HEK293 (cell line): ENCODE results near the gene FAM181A.

Experiments used
- MYNN ChIP-seq: fragments of 450-650 bp; formaldehyde crosslinking; IDR thresholded peaks from 2 replicates; pipeline ENCODE4 v1.5.1; 2016; ENCODE audit warnings: missing biosample characterization, missing genetic modification characterization, borderline replicate concordance
- PRDM1 ChIP-seq: fragments of 450-650 bp; formaldehyde crosslinking; IDR thresholded peaks from 2 replicates; pipeline ENCODE4; 2016; ENCODE audit warnings: missing biosample characterization, missing genetic modification characterization
- SP2 ChIP-seq: fragments of 450-650 bp; formaldehyde crosslinking; IDR thresholded peaks from 2 replicates; pipeline ENCODE4 v1.5.1; 2016; ENCODE audit warnings: missing biosample characterization, missing genetic modification characterization
- ZNF548 ChIP-seq: fragments of 450-650 bp; formaldehyde crosslinking; IDR thresholded peaks from 2 replicates; pipeline ENCODE4 v1.5.1; 2016; ENCODE audit warnings: missing biosample characterization, missing genetic modification characterization
- TF ChIP-seq, protein P1 (sequence below): fragments of 450-650 bp; formaldehyde crosslinking; IDR thresholded peaks from 2 replicates; pipeline ENCODE4 v1.5.1; 2016; ENCODE audit warnings: missing biosample characterization, missing genetic modification characterization

DNA sequence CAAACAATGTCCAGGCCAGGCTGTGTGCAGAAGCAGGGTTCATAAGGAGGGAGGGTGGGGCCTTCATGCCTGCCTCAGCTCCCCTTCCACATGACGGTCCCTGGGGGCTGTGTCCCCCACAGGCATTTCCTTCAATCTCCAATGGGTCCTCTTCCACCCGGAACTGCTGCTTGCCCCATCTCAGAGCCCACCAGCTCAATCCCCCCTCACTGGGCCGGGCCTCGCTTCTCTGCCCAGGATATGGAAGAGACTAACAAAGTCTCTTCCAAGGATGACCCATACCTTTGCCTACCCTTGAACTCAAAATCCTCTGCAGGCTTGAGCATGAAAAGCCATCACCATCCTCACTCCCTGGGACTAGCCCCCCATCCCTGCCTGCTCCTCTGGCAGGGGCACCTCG is 28.4 kb upstream of the FAM181A start:
- TF ChIP-seq, protein P1, sequence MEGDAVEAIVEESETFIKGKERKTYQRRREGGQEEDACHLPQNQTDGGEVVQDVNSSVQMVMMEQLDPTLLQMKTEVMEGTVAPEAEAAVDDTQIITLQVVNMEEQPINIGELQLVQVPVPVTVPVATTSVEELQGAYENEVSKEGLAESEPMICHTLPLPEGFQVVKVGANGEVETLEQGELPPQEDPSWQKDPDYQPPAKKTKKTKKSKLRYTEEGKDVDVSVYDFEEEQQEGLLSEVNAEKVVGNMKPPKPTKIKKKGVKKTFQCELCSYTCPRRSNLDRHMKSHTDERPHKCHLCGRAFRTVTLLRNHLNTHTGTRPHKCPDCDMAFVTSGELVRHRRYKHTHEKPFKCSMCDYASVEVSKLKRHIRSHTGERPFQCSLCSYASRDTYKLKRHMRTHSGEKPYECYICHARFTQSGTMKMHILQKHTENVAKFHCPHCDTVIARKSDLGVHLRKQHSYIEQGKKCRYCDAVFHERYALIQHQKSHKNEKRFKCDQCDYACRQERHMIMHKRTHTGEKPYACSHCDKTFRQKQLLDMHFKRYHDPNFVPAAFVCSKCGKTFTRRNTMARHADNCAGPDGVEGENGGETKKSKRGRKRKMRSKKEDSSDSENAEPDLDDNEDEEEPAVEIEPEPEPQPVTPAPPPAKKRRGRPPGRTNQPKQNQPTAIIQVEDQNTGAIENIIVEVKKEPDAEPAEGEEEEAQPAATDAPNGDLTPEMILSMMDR (tag by site-specific recombination), result no peak
- TF ChIP-seq ZNF548 (tag by site-specific recombination) (no peak), SP2 (tag by site-specific recombination) (no peak), PRDM1 (tag by site-specific recombination) (no peak), MYNN (tag by site-specific recombination) (no peak)
